Measurements from ENCODE around the gene BOLA3. TPM values are rescaled to one million over a fixed set of nuclear protein-coding genes. Genes with fewer than 3 reads are reported as not detected.

The BOLA3 gene
- total RNA-seq, 1 donor from 2014 or later, result 18.8 TPM

DNA sequence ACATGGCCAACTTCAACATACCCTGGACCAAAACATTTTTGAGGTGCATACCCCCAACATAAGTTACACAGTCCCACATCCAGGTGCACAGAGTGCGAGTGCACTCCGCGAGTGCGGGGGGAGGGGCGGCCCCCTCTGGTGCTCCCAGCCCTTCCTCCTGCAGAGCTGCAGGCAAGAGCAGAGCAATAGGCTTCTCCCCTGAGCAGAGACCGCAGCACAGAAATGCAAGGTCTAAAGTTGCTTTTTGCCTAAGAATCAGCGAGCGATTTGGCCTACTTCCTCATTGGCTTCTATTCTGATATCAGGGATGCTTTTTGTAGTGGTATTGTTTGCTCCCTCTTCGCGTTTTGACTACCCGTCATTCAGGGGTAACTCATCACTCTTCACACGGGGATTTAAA, 40.6 kb downstream of the BOLA3 start:
- Mint-ChIP-seq H3K36me3 (ENCODE audit: low read depth) (peaks cover 46% of the 10 kb centered on the region), H3K9me3 (no peaks in the 10 kb centered on the region), H3K27ac (no peak overlapping the region), H3K4me1 (no peaks in the 10 kb centered on the region), H3K27me3 (no peaks in the 10 kb centered on the region), H3K4me3 (no peak overlapping the region)
- DNase-seq, result no peak
- ChIA-PET CTCF (no interaction called here), POLR2A (interaction anchor here (1.1 kb wide), 1 partner anchor 10 kb away, joined by 3 read pairs; no protein-coding TSS in a partner anchor)
- intact Hi-C loops (cut with micrococcal nuclease), result no loop called here
- no peak for ATAC-seq (ENCODE audit: low read depth)
- TF ChIP-seq, protein P1, sequence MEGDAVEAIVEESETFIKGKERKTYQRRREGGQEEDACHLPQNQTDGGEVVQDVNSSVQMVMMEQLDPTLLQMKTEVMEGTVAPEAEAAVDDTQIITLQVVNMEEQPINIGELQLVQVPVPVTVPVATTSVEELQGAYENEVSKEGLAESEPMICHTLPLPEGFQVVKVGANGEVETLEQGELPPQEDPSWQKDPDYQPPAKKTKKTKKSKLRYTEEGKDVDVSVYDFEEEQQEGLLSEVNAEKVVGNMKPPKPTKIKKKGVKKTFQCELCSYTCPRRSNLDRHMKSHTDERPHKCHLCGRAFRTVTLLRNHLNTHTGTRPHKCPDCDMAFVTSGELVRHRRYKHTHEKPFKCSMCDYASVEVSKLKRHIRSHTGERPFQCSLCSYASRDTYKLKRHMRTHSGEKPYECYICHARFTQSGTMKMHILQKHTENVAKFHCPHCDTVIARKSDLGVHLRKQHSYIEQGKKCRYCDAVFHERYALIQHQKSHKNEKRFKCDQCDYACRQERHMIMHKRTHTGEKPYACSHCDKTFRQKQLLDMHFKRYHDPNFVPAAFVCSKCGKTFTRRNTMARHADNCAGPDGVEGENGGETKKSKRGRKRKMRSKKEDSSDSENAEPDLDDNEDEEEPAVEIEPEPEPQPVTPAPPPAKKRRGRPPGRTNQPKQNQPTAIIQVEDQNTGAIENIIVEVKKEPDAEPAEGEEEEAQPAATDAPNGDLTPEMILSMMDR (IDR thresholded peaks at IDR 0.05), result no peak

DNA sequence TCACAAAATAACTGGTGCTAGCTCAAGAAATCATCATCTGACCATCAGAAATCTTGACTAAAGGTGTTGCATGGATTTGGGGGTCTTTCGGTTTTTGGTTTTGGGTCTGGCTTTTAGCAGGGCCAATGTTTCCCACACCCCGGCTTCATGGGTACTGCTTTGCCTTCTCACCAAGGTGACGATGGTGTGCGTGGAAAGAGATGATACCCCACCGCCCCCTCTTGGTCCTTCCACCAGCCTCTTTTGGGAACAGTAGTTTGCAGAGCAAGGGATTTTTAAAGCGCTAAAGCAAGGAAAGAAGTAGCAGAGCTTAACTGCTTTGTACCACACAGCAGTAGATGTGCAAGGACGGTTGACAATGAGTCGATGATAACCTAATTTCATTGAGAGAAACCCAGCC, 42.3 kb downstream of the BOLA3 start:
- no peak overlapping the region for H3K27ac Mint-ChIP-seq
- no peak overlapping the region for H3K4me3 Mint-ChIP-seq
- ChIA-PET CTCF (interaction anchor here (0.6 to 3.0 kb wide), 4 partner anchors 156 to 283 kb away, joined by 3 to 13 read pairs (median 3); no protein-coding TSS in a partner anchor), POLR2A (interaction anchor here (1.0 to 1.3 kb wide), 2 partner anchors 15 to 194 kb away, joined by 3 read pairs; no protein-coding TSS in a partner anchor)
- intact Hi-C loops (cut with micrococcal nuclease), result loop anchor here (1.0 kb wide), 2 partner anchors 197 to 281 kb away; no protein-coding TSS in a partner anchor
- DNase-seq (no peak), ATAC-seq (ENCODE audit: low read depth) (no peak)
- no peaks in the 10 kb centered on the region for H3K9me3 Mint-ChIP-seq
- H3K4me1 Mint-ChIP-seq, result no peaks in the 10 kb centered on the region
- H3K27me3 Mint-ChIP-seq, result no peaks in the 10 kb centered on the region
- peaks cover 63% of the 10 kb centered on the region for H3K36me3 Mint-ChIP-seq (ENCODE audit: low read depth)
- TF ChIP-seq, protein P1 (IDR thresholded peaks at IDR 0.05), result no peak

DNA sequence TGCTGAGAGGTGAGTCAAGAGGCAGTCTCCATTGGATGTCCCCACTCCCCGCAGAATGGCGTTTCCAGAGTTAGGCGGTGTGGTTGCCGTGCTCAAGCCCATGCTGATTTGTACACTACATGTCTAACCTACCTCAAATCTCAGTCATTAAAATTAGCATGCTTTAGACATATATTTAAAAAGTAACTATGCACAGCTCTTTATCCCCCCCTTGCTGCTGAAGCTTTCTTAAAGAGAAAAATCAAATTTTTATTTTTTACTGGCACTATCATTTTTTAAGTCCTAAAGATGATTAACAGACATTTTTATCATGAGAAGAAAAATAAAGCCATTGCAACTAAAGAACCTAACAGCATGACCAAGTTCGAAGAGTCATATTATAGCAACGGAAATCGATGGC, 42.9 kb downstream of the BOLA3 start:
- Mint-ChIP-seq H3K9me3 (no peaks in the 10 kb centered on the region), H3K36me3 (ENCODE audit: low read depth) (peaks cover 68% of the 10 kb centered on the region), H3K4me1 (no peaks in the 10 kb centered on the region), H3K27me3 (no peaks in the 10 kb centered on the region), H3K4me3 (no peak overlapping the region), H3K27ac (no peak overlapping the region)
- CTCF ChIA-PET, result interaction anchor here (0.6 to 3.0 kb wide), 4 partner anchors 155 to 282 kb away, joined by 3 to 13 read pairs (median 3); no protein-coding TSS in a partner anchor
- no peak for ATAC-seq (ENCODE audit: low read depth)
- POLR2A ChIA-PET, result interaction anchor here (1.1 to 1.3 kb wide), 2 partner anchors 184 to 194 kb away, joined by 3 read pairs; no protein-coding TSS in a partner anchor
- TF ChIP-seq, protein P1 (IDR thresholded peaks at IDR 0.05), result no peak
- no peak for DNase-seq
- intact Hi-C loops (cut with micrococcal nuclease), result loop anchor here (1.0 kb wide), 2 partner anchors 197 to 281 kb away; no protein-coding TSS in a partner anchor

DNA sequence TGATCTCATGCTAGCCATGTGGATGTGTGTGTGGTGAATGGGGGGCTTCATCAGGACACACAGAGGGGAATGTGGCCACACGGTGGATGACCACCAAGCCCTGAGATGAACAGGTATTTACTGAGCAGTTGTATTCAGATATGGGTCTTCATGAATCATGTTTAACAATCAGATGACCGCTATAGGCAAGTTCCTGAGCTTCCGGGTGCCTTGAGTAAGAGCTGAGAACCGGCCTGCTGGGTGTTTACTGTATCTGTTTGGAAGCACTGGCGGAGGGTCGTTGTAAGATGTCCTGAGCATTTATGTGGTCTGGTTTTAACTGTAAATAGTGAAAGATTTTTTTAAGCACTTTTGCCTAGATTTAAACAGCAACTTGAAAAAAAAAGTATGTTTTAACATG, 43.9 kb downstream of the BOLA3 start:
- ChIA-PET POLR2A (no interaction called here), CTCF (interaction anchor here (2.2 to 3.0 kb wide), 2 partner anchors 196 to 280 kb away, joined by 6 to 13 read pairs; no protein-coding TSS in a partner anchor)
- no peak for DNase-seq
- Mint-ChIP-seq H3K4me1 (no peaks in the 10 kb centered on the region), H3K36me3 (ENCODE audit: low read depth) (peaks cover 73% of the 10 kb centered on the region), H3K27me3 (no peaks in the 10 kb centered on the region), H3K4me3 (no peak overlapping the region), H3K9me3 (no peaks in the 10 kb centered on the region), H3K27ac (no peak overlapping the region)
- intact Hi-C loops (cut with micrococcal nuclease), result no loop called here
- TF ChIP-seq, protein P1 (IDR thresholded peaks at IDR 0.05), result no peak
- no peak for ATAC-seq (ENCODE audit: low read depth)

DNA sequence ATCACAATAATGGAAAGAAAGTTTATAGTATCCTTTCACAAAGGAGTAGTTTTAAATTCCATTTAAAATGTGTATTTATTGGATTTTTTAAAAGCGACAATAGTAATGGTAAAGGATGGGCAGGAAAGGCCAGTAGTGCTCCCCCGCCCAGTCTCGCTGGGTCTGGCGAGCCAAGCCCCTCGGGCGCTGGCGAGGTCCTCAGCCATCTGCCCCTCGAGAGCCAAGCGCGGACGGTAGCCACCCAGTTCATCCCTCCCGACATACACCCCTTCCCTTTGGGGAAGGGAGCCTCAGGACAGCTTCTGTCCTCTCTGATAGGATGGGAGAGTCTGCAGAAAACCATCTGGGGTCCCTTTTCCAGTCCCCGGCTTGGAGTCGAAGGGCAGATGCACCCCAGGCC, 45.2 kb downstream of the BOLA3 start:
- intact Hi-C loops (cut with micrococcal nuclease), result no loop called here
- H3K27me3 Mint-ChIP-seq, result no peaks in the 10 kb centered on the region
- CTCF ChIA-PET, result interaction anchor here (2.2 kb wide), 1 partner anchor 279 kb away, joined by 6 read pairs; no protein-coding TSS in a partner anchor
- no peaks in the 10 kb centered on the region for H3K9me3 Mint-ChIP-seq
- DNase-seq (no peak), ATAC-seq (ENCODE audit: low read depth) (no peak)
- peaks cover 83% of the 10 kb centered on the region for H3K36me3 Mint-ChIP-seq (ENCODE audit: low read depth)
- POLR2A ChIA-PET, result no interaction called here
- TF ChIP-seq, protein P1 (IDR thresholded peaks at IDR 0.05), result no peak
- no peak overlapping the region for H3K4me3 Mint-ChIP-seq
- H3K27ac Mint-ChIP-seq, result no peak overlapping the region
- H3K4me1 Mint-ChIP-seq, result no peaks in the 10 kb centered on the region

All from activated B cell treated with CpG ODN at 0.5 μM for 24 hours (primary cell).